ENCODE data around the gene KCNC3. TPM values are rescaled to one million over a fixed set of nuclear protein-coding genes. Genes with fewer than 3 reads are reported as not detected.

The KCNC3 gene
- total RNA-seq, 1 donor from 2014 or later, result not detected

- Histone ChIP-seq H3K27me3 (ENCODE audit: control insufficient read depth, insufficient read depth, low read length) (no peaks in the 10 kb centered on the region), H3K36me3 (ENCODE audit: control insufficient read depth, insufficient read depth, low read length) (no peaks in the 10 kb centered on the region), H3K4me3 (ENCODE audit: low read depth, low read length) (no peak overlapping the region)
- DNase-seq (ENCODE audit: low read depth) (no peak), FAIRE-seq (no peak)
- TF ChIP-seq, protein P1, sequence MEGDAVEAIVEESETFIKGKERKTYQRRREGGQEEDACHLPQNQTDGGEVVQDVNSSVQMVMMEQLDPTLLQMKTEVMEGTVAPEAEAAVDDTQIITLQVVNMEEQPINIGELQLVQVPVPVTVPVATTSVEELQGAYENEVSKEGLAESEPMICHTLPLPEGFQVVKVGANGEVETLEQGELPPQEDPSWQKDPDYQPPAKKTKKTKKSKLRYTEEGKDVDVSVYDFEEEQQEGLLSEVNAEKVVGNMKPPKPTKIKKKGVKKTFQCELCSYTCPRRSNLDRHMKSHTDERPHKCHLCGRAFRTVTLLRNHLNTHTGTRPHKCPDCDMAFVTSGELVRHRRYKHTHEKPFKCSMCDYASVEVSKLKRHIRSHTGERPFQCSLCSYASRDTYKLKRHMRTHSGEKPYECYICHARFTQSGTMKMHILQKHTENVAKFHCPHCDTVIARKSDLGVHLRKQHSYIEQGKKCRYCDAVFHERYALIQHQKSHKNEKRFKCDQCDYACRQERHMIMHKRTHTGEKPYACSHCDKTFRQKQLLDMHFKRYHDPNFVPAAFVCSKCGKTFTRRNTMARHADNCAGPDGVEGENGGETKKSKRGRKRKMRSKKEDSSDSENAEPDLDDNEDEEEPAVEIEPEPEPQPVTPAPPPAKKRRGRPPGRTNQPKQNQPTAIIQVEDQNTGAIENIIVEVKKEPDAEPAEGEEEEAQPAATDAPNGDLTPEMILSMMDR (IDR thresholded peaks at IDR 0.05; ENCODE audit: insufficient read depth, low read length, severe bottlenecking), result no peak
Measured at GRCh38 chr19:50281491-50281890, 47.7 kb downstream of the KCNC3 start.

DNA sequence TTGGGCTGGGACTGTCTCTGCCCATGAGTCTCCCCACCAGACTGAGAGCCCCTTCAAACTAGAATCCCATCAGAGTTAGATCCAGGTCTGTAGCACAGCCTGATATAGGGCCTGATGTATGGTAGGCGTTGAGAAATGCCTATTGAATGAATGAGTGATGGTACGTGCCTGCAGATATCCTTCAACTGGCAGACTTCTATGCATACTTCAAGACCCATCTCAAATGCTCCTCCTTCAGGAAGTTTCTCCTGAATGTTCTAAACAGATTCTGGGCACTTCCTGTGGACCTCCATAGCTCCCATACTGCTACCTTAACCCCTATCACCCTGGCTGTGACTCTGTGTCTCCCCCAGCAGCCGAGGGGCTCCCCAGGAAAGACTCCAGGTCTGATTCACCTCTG is 48.2 kb downstream of the KCNC3 start:
- FAIRE-seq (no peak), DNase-seq (ENCODE audit: low read depth) (no peak)
- Histone ChIP-seq H3K27me3 (ENCODE audit: control insufficient read depth, insufficient read depth, low read length) (no peaks in the 10 kb centered on the region), H3K36me3 (ENCODE audit: control insufficient read depth, insufficient read depth, low read length) (no peaks in the 10 kb centered on the region), H3K4me3 (ENCODE audit: low read depth, low read length) (no peak overlapping the region)
- TF ChIP-seq, protein P1 (IDR thresholded peaks at IDR 0.05; ENCODE audit: insufficient read depth, low read length, severe bottlenecking), result no peak

DNA sequence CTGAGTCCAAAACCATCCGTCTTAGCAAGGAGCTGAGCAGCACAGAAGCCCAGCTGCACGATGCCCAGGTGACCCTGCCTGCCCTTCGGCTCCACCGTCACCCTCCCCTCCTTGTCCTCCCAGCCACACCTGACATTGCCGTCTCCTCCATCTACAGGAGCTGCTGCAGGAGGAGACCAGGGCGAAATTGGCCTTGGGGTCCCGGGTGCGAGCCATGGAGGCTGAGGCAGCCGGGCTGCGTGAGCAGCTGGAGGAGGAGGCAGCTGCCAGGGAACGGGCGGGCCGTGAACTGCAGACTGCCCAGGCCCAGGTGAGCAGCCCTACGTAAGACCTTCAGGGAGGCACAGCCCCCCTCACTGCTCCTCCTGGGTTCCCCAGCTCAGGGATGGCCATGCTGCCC is 49.1 kb downstream of the KCNC3 start:
- FAIRE-seq, result no peak
- DNase-seq (ENCODE audit: low read depth), result no peak
- Histone ChIP-seq H3K36me3 (ENCODE audit: control insufficient read depth, insufficient read depth, low read length) (no peaks in the 10 kb centered on the region), H3K27me3 (ENCODE audit: control insufficient read depth, insufficient read depth, low read length) (no peaks in the 10 kb centered on the region), H3K4me3 (ENCODE audit: low read depth, low read length) (no peak overlapping the region)
- TF ChIP-seq, protein P1 (IDR thresholded peaks at IDR 0.05; ENCODE audit: insufficient read depth, low read length, severe bottlenecking), result no peak

GRCh38 chr19:50277966-50278580 is 51.1 kb downstream of the KCNC3 start:
- H3K27me3 ChIP-seq (ENCODE audit: control insufficient read depth, insufficient read depth, low read length), result no peaks in the 10 kb centered on the region
- DNase-seq (ENCODE audit: low read depth) (no peak), FAIRE-seq (no peak)
- H3K36me3 ChIP-seq (ENCODE audit: control insufficient read depth, insufficient read depth, low read length), result no peaks in the 10 kb centered on the region
- no peak overlapping the region for H3K4me3 ChIP-seq (ENCODE audit: low read depth, low read length)
- TF ChIP-seq, protein P1 (IDR thresholded peaks at IDR 0.05; ENCODE audit: insufficient read depth, low read length, severe bottlenecking), result no peak

DNA sequence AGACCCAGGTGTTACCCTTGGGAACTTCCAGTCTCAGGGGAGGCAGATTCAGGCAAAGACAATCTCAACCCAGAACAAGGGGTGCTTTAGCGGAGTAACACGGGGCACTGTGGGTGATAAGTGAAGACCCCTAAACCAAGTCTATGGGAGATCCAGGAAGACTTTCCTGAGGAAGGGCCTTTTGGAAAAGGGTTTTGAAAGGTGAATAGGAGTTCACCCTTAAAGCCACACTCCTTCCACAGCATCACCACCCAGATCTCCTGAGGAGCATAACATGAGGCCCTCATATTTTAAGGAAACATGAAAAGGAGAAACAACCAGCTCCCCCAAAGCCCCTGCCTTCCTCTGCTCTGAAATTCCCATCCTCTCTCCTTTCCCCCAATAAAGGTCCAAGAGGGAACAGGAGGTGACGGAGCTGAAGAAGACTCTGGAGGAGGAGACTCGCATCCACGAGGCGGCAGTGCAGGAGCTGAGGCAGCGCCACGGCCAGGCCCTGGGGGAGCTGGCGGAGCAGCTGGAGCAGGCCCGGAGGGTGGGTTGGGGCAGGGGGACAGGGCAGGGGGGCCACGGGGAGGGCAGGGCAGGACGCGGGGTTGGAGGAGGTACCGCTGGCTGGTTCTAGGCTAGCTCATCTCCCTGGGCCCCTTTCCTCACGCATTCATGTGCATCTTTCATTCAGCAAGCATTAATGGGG is 52.7 kb downstream of the KCNC3 start:
- FAIRE-seq (no peak), DNase-seq (ENCODE audit: low read depth) (no peak)
- TF ChIP-seq, protein P1 (IDR thresholded peaks at IDR 0.05; ENCODE audit: insufficient read depth, low read length, severe bottlenecking), result no peak
- Histone ChIP-seq H3K27me3 (ENCODE audit: control insufficient read depth, insufficient read depth, low read length) (no peaks in the 10 kb centered on the region), H3K36me3 (ENCODE audit: control insufficient read depth, insufficient read depth, low read length) (no peaks in the 10 kb centered on the region), H3K4me3 (ENCODE audit: low read depth, low read length) (no peak overlapping the region)
